GM12864 (cell line): ENCODE measurements around the gene MYO16.

ENCODE experiments used
- DNase-seq: peaks from one replicate; pipeline ENCODE4 v3.0.0-alpha.2; 2011; ENCODE audit warnings: low read depth
- H3K4me3 ChIP-seq: 2 replicates; pipeline ENCODE4 v1.5.1; 2011; ENCODE audit warnings: mild to moderate bottlenecking, low read depth, low read length, control low read depth
- TF ChIP-seq, protein P1 (sequence below): IDR thresholded peaks from 2 replicates; pipeline ENCODE4 v1.5.1; 2011; ENCODE audit warnings: low read depth, mild to moderate bottlenecking, moderate library complexity, low read length, control low read depth, inconsistent platforms; ENCODE audit errors: missing control alignments

Gene MYO16

DNA sequence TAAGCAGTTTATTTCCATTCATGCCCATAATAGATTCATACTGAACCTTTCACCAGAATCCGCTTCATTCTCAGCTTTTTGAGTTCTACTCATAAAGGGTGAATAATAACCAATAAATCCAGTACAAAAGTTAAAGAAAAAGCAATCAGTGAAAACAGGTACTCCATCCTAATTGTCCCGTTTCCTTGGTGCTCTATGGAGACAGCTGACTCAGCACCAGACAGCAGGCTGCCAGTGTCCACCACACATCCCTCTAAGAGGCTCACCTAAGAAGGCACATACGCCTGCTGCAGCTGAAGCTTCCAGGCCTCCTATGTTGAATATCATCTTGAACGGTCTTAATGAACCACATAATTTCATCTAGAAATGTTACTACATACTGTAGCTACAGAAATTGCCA, 27.3 kb downstream of the MYO16 start:
- TF ChIP-seq, protein P1, sequence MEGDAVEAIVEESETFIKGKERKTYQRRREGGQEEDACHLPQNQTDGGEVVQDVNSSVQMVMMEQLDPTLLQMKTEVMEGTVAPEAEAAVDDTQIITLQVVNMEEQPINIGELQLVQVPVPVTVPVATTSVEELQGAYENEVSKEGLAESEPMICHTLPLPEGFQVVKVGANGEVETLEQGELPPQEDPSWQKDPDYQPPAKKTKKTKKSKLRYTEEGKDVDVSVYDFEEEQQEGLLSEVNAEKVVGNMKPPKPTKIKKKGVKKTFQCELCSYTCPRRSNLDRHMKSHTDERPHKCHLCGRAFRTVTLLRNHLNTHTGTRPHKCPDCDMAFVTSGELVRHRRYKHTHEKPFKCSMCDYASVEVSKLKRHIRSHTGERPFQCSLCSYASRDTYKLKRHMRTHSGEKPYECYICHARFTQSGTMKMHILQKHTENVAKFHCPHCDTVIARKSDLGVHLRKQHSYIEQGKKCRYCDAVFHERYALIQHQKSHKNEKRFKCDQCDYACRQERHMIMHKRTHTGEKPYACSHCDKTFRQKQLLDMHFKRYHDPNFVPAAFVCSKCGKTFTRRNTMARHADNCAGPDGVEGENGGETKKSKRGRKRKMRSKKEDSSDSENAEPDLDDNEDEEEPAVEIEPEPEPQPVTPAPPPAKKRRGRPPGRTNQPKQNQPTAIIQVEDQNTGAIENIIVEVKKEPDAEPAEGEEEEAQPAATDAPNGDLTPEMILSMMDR = no peak
- no peak overlapping the region for H3K4me3 ChIP-seq
- no peak for DNase-seq

DNA sequence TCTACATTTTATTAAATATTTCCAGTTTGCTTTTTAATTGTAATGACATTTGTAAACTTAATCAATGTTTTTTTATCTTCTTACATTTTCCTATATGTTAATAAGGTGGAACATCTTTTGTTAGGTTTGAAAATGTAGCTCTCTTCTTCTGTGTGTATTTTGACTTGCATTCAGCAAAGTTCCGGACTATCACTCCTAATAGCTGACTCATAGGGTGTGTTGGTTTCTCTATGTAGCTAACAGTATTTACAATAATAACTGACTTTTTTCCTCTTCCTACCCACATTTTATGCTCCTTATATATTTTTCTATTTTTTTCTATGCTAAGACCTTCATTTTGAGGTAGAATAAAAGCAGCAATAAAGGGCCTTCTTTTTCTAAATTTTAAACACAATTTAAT, 28.1 kb downstream of the MYO16 start:
- TF ChIP-seq, protein P1 = no peak
- no peak overlapping the region for H3K4me3 ChIP-seq
- DNase-seq = no peak

DNA sequence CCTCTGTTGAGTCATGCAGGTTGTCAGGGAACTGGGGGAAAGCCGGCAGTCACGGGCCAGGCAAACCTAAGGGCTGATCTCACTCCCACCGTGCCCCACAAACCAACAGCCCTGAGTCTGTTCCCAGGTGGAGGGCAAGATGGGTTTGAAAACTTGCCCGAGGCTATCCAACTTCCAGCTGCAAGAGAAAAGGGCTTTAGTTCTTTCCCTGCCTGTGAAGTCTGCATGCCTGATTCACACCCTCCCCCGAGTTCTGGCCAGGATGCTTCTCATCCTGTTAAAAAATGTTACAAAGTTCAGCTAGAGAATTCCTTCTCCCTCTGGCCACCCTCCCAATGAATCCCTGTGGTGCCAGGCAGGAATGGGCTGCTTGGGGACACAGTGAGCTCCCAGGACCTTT, 33.1 kb downstream of the MYO16 start:
- no peak for DNase-seq
- H3K4me3 ChIP-seq = no peak overlapping the region
- TF ChIP-seq, protein P1 = no peak

DNA sequence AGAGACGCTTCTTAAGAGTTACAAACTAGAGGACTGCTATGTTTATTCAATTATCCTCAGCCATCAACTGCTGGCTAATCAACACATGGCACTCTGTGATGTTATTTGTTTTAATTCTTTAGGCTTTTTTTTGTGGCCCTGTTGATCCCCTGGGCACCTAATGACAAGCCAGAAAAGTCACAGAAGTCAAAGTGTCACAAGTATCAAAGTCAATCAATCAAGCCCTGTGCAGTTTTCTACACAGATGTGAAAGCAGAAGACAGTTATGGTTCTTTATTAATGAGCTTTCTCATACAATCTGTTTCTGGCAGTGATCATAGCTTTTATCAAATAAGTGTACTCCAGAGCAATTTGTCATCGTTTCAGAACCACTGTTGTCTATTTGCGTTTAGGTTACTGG, 34.3 kb downstream of the MYO16 start:
- no peak for DNase-seq
- TF ChIP-seq, protein P1 = no peak

DNA sequence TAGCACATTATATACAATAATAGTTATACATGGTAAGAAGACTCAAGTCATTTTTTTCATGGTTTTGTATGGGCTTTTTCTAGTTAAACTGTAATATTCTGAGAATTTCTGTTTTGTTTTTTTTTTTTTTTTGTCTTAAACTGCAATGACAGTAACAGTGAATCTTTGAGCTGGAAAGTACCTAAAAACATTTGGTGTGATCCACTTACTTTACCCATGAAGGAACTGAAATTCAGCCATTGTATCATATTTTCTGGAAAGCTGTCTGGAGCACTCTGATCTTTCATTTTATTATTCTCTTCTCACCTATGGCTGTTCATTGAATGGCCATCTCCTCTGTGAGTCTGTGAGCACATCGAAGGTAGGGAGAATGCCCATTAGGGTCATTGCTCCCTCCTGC, 37.8 kb downstream of the MYO16 start:
- TF ChIP-seq, protein P1 = no peak
- H3K4me3 ChIP-seq = no peak overlapping the region
- DNase-seq = no peak

More for the DNA sequence above, 34.3 kb downstream of the MYO16 start:
- no peak overlapping the region for H3K4me3 ChIP-seq

DNA sequence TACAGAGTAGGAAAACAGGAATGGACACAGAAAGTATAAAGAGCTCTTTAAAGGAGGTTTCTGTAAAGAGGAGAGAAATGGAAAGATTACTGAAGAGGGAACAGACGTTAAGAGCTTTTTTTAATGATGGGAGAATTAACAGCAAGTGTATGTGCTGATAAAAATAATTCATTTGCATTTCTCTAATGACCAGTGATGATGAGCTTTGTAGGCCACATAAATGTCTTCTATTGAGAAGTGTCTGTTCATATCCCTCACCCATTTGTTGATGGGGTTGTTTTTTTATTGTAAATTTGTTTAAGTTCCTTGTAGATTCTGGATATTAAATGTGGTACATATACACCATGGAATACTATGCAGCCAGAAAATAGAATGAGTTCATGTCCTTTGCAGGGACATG, 40.0 kb downstream of the MYO16 start:
- no peak overlapping the region for H3K4me3 ChIP-seq
- TF ChIP-seq, protein P1 = no peak
- DNase-seq = no peak

DNA sequence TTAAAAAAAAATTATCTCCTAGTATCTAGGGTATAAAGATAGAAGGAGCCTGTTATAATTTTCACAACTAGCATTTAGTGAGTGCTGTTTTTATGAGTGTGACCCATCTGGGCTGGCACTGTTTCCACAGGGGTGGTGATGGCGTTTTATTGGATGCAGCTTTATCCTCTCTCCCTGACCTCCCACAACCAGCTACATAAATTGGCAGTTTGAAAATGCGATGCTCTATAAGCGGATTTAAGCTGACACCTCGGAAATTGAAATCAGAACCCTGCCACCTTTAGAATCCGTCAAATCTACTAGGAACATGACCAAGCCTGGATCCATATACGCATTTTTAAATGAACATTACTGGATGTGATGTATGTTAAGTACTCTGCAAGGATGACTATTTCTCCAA, 44.9 kb downstream of the MYO16 start:
- no peak overlapping the region for H3K4me3 ChIP-seq
- TF ChIP-seq, protein P1 = no peak
- no peak for DNase-seq
